SK-N-SH treated with all-trans-retinoic acid at 6 μM for 48 hours (cell line): ENCODE results near the gene CCR4.

ENCODE experiments used
- ATAC-seq: fragments of 200-7000 bp; cut with Tn5 transposase; 3 replicates; pipeline ENCODE4 v1.9.1; 2020; ENCODE audit warnings: mild to moderate bottlenecking, moderate library complexity
- ARNTL ChIP-seq: fragments of 450-650 bp; formaldehyde crosslinking; IDR thresholded peaks from 2 replicates; pipeline ENCODE4 v1.5.0; 2020; ENCODE audit warnings: low read depth, mild to moderate bottlenecking, moderate library complexity, borderline replicate concordance
- BACH2 ChIP-seq: fragments of 250-450 bp; sonication (Bioruptor Pico); IDR thresholded peaks from 2 replicates; pipeline ENCODE4 v1.9.0; 2021; ENCODE audit warnings: mild to moderate bottlenecking, borderline replicate concordance
- CREB5 ChIP-seq: fragments of 250-450 bp; sonication (Bioruptor Pico); IDR thresholded peaks from 2 replicates; pipeline ENCODE4 v1.5.1; 2020; ENCODE audit warnings: low read depth, mild to moderate bottlenecking, moderate library complexity
- CSDC2 ChIP-seq: fragments of 250-450 bp; sonication (Bioruptor Pico); IDR thresholded peaks from 2 replicates; pipeline ENCODE4 v1.5.0; 2020; ENCODE audit warnings: mild to moderate bottlenecking, moderate library complexity
- CSRNP3 ChIP-seq: fragments of 250-450 bp; sonication (Bioruptor Pico); IDR thresholded peaks from 2 replicates; pipeline ENCODE4 v1.5.1; 2021; ENCODE audit warnings: mild to moderate bottlenecking, moderate library complexity
- ESRRG ChIP-seq: fragments of 250-450 bp; sonication (Bioruptor Pico); IDR thresholded peaks from 2 replicates; pipeline ENCODE4 v1.6.1; 2021; ENCODE audit warnings: mild to moderate bottlenecking
- GLIS3 ChIP-seq: fragments of 250-450 bp; sonication (Bioruptor Pico); IDR thresholded peaks from 2 replicates; pipeline ENCODE4 v1.5.0; 2020; ENCODE audit warnings: mild to moderate bottlenecking, moderate library complexity
- ISL1 ChIP-seq: fragments of 250-450 bp; sonication (Bioruptor Pico); IDR thresholded peaks from 2 replicates; pipeline ENCODE4 v2.1.2; 2022; ENCODE audit warnings: mild to moderate bottlenecking, moderate library complexity
- OSR1 ChIP-seq: fragments of 250-450 bp; sonication (Bioruptor Pico); IDR thresholded peaks from 2 replicates; pipeline ENCODE4 v1.8.0; 2022; ENCODE audit warnings: moderate library complexity, mild to moderate bottlenecking, inconsistent platforms
- PATZ1 ChIP-seq: fragments of 250-450 bp; sonication (Bioruptor Pico); IDR thresholded peaks from 2 replicates; pipeline ENCODE4 v1.8.0; 2020; ENCODE audit warnings: mild to moderate bottlenecking, moderate library complexity, borderline replicate concordance
- POU6F1 ChIP-seq: fragments of 250-450 bp; sonication (Bioruptor Pico); IDR thresholded peaks from 2 replicates; pipeline ENCODE4 v1.8.0; 2021; ENCODE audit warnings: low read depth, mild to moderate bottlenecking, moderate library complexity, borderline replicate concordance
- RARB ChIP-seq: fragments of 250-450 bp; sonication (Bioruptor Pico); IDR thresholded peaks from 2 replicates; pipeline ENCODE4 v1.8.0; 2021; ENCODE audit warnings: mild to moderate bottlenecking, moderate library complexity
- SNAI2 ChIP-seq: fragments of 250-450 bp; sonication (Bioruptor Pico); IDR thresholded peaks from 2 replicates; pipeline ENCODE4 v1.5.0; 2020; ENCODE audit warnings: mild to moderate bottlenecking, moderate library complexity
- TOX ChIP-seq: fragments of 250-450 bp; sonication (Bioruptor Pico); IDR thresholded peaks from 2 replicates; pipeline ENCODE4 v1.8.0; 2021; ENCODE audit warnings: mild to moderate bottlenecking, moderate library complexity, borderline replicate concordance
- TSHZ2 ChIP-seq: fragments of 250-450 bp; sonication (Bioruptor Pico); IDR thresholded peaks from 2 replicates; pipeline ENCODE4 v1.5.0; 2020; ENCODE audit warnings: mild to moderate bottlenecking, moderate library complexity
- ZFP3 ChIP-seq: fragments of 250-450 bp; sonication (Bioruptor Pico); IDR thresholded peaks from 2 replicates; pipeline ENCODE4 v1.5.0; 2020; ENCODE audit warnings: mild to moderate bottlenecking, moderate library complexity
- ZFP30 ChIP-seq: fragments of 450-650 bp; formaldehyde crosslinking; IDR thresholded peaks from 2 replicates; pipeline ENCODE4 v1.5.0; 2022; ENCODE audit warnings: mild to moderate bottlenecking, moderate library complexity
- ZNF565 ChIP-seq: fragments of 450-650 bp; formaldehyde crosslinking; conservative IDR thresholded peaks from 2 replicates; pipeline ENCODE4 v1.5.0; 2020; ENCODE audit warnings: low read depth, mild to moderate bottlenecking, moderate library complexity
- ZNF70 ChIP-seq: fragments of 450-650 bp; formaldehyde crosslinking; IDR thresholded peaks from 2 replicates; pipeline ENCODE4 v1.5.0; 2020; ENCODE audit warnings: mild to moderate bottlenecking, moderate library complexity
- ZNF8 ChIP-seq: fragments of 450-650 bp; formaldehyde crosslinking; IDR thresholded peaks from 2 replicates; pipeline ENCODE4 v1.5.0; 2020; ENCODE audit warnings: mild to moderate bottlenecking, moderate library complexity

CCR4 gene

GRCh38 chr3:32975891-32976595 lies 24.6 kb downstream of the CCR4 start:
- TF ChIP-seq ARNTL: no peak
- TF ChIP-seq PATZ1 (CRISPR knock-in tag): no peak
- no peak for TF ChIP-seq BACH2 (CRISPR knock-in tag)
- TF ChIP-seq CSDC2: no peak
- no peak for TF ChIP-seq ZFP3
- no peak for TF ChIP-seq RARB
- no peak for TF ChIP-seq CREB5
- no peak for TF ChIP-seq OSR1 (CRISPR knock-in tag)
- TF ChIP-seq ISL1 (CRISPR knock-in tag): no peak
- TF ChIP-seq, all 23 proteins: peak for 0
- no peak for ATAC-seq

- no peak for TF ChIP-seq POU6F1 (CRISPR knock-in tag)
- no peak for TF ChIP-seq ZFP30 (CRISPR knock-in tag)
- no peak for TF ChIP-seq BACH2 (CRISPR knock-in tag)
- TF ChIP-seq CSRNP3: no peak
- no peak for TF ChIP-seq ZNF70 (CRISPR knock-in tag)
- TF ChIP-seq ZNF8 (CRISPR knock-in tag): no peak
- no peak for ATAC-seq
These were observed 26.4 kb downstream of the CCR4 start for GRCh38 chr3:32977861-32978260.

GRCh38 chr3:32978331-32978730 lies 26.9 kb downstream of the CCR4 start:
- no peak for ATAC-seq

More at GRCh38 chr3:32978331-32978730, 26.9 kb downstream of the CCR4 start:
- no peak for TF ChIP-seq BACH2 (CRISPR knock-in tag)
- TF ChIP-seq OSR1 (CRISPR knock-in tag): no peak
- no peak for TF ChIP-seq ARNTL
- TF ChIP-seq PATZ1 (CRISPR knock-in tag): no peak
- TF ChIP-seq RARB: no peak
- TF ChIP-seq GLIS3 (CRISPR knock-in tag): no peak
- no peak for TF ChIP-seq CSDC2
- no peak for TF ChIP-seq ESRRG (CRISPR knock-in tag)
- no peak for TF ChIP-seq TOX (CRISPR knock-in tag)
- TF ChIP-seq ZFP30 (CRISPR knock-in tag): no peak
- no peak for TF ChIP-seq ZNF70 (CRISPR knock-in tag)
- TF ChIP-seq ZFP3: no peak
- TF ChIP-seq ZNF8 (CRISPR knock-in tag): no peak
- no peak for TF ChIP-seq CSRNP3
- TF ChIP-seq TSHZ2 (CRISPR knock-in tag): no peak
- TF ChIP-seq POU6F1 (CRISPR knock-in tag): no peak
- no peak for TF ChIP-seq ZNF565
- no peak for TF ChIP-seq SNAI2 (CRISPR knock-in tag)
